Neural cell (in vitro differentiated cells): Measurements from ENCODE around the gene APBA1. TPM values are rescaled to one million over a fixed set of nuclear protein-coding genes. Genes with fewer than 3 reads are reported as not detected.

Experiments used
- H2AFZ ChIP-seq: fragments of 200-600, 300-800 bp; sonication (generic), shearing (Covaris generic); 2 replicates; pipeline ENCODE4 v1.6.0; 2014; ENCODE audit warnings: low read depth, mild to moderate bottlenecking, antibody characterized with exemption, low read length, moderate library complexity
- H3F3A ChIP-seq: fragments of 200-600 bp; shearing (Covaris generic); 2 replicates; pipeline ENCODE4 v1.6.1; 2016; ENCODE audit warnings: mild to moderate bottlenecking, moderate library complexity, mixed read lengths, antibody characterized with exemption, low read length; ENCODE audit not compliant: insufficient read depth, poor library complexity, severe bottlenecking
- H3K27ac ChIP-seq: fragments of 200-600, 300-800 bp; sonication (generic), shearing (Covaris generic); 2 replicates; pipeline ENCODE4 v1.5.1; 2014; ENCODE audit warnings: mild to moderate bottlenecking, low read length, moderate library complexity
- H3K27me3 ChIP-seq: fragments of 300-800, 200-600 bp; sonication (generic), shearing (Covaris generic); 2 replicates; pipeline ENCODE4 v1.6.0; 2014; ENCODE audit warnings: mild to moderate bottlenecking, low read depth, low read length, moderate library complexity; ENCODE audit not compliant: insufficient read depth
- H3K36me3 ChIP-seq: fragments of 300-800, 200-600 bp; sonication (generic), shearing (Covaris generic); 2 replicates; pipeline ENCODE4 v1.5.1; 2014; ENCODE audit warnings: mild to moderate bottlenecking, antibody characterized with exemption, low read length, moderate library complexity; ENCODE audit not compliant: insufficient read depth
- H3K4me2 ChIP-seq: fragments of 300-800, 200-600 bp; sonication (generic), shearing (Covaris generic); 2 replicates; pipeline ENCODE4 v1.6.0; 2014; ENCODE audit warnings: mild to moderate bottlenecking, low read length
- H3K4me3 ChIP-seq: fragments of 300-800, 200-600 bp; sonication (generic), shearing (Covaris generic); 2 replicates; pipeline ENCODE4 v1.5.1; 2014; ENCODE audit warnings: mild to moderate bottlenecking, low read length, moderate library complexity
- H3K79me2 ChIP-seq: fragments of 200-600 bp; shearing (Covaris generic); replicated peaks from 2 replicates; pipeline ENCODE4 v1.6.0; 2014; ENCODE audit warnings: mild to moderate bottlenecking, low read length, moderate library complexity; ENCODE audit not compliant: insufficient read depth
- H3K9ac ChIP-seq: fragments of 300-800, 200-600 bp; sonication (generic), shearing (Covaris generic); 2 replicates; pipeline ENCODE4 v1.6.1; 2016; ENCODE audit warnings: mild to moderate bottlenecking, low read length, mixed read lengths
- H3K9me2 ChIP-seq: fragments of 200-600 bp; shearing (Covaris generic); 2 replicates; pipeline ENCODE4 v1.6.1; 2016; ENCODE audit warnings: mild to moderate bottlenecking, low read length, mixed read lengths; ENCODE audit not compliant: insufficient read depth
- H3K9me3 ChIP-seq: fragments of 200-600, 300-800 bp; sonication (generic), shearing (Covaris generic); 2 replicates; pipeline ENCODE4 v1.6.1; 2016; ENCODE audit warnings: mild to moderate bottlenecking, mixed run types, low read length, moderate library complexity, mixed read lengths
- H4K20me1 ChIP-seq: fragments of 200-600 bp; shearing (Covaris generic); 2 replicates; pipeline ENCODE4 v1.6.1; 2016; ENCODE audit warnings: mild to moderate bottlenecking, mixed run types; ENCODE audit not compliant: insufficient read depth
- EP300 ChIP-seq: fragments of 450-650 bp; conservative IDR thresholded peaks from 2 replicates; pipeline ENCODE4 v1.6.1; 2014; ENCODE audit warnings: antibody characterized with exemption, mild to moderate bottlenecking, moderate library complexity; ENCODE audit not compliant: poor library complexity, severe bottlenecking
- EZH2 ChIP-seq: fragments of 200-600, 300-800 bp; shearing (Covaris generic), sonication (generic); IDR thresholded peaks from 2 replicates; pipeline ENCODE4 v1.6.1; 2014; ENCODE audit warnings: antibody characterized with exemption, low read length, borderline replicate concordance, mild to moderate bottlenecking; ENCODE audit not compliant: insufficient read depth, poor library complexity, severe bottlenecking
- MXI1 ChIP-seq: fragments of 450-650 bp; conservative IDR thresholded peaks from 2 replicates; pipeline ENCODE4 v1.6.1; 2014; ENCODE audit warnings: antibody characterized with exemption, mild to moderate bottlenecking; ENCODE audit not compliant: poor library complexity, severe bottlenecking
- POLR2AphosphoS5 ChIP-seq: IDR thresholded peaks from 2 replicates; pipeline ENCODE4 v1.6.1; 2012
- RAD21 ChIP-seq: fragments of 450-650 bp; conservative IDR thresholded peaks from 2 replicates; pipeline ENCODE4 v1.6.1; 2014; ENCODE audit warnings: antibody characterized with exemption, mild to moderate bottlenecking, moderate library complexity
- REST ChIP-seq: IDR thresholded peaks from 2 replicates; pipeline ENCODE4 v1.6.1; 2012; ENCODE audit warnings: borderline replicate concordance
- SMC3 ChIP-seq: fragments of 450-650 bp; conservative IDR thresholded peaks from 2 replicates; pipeline ENCODE4 v1.6.1; 2014; ENCODE audit warnings: antibody characterized with exemption, mild to moderate bottlenecking, moderate library complexity; ENCODE audit not compliant: poor library complexity
- TAF1 ChIP-seq: IDR thresholded peaks from 2 replicates; pipeline ENCODE4 v1.6.1; 2012; ENCODE audit warnings: low read depth
- polyA plus RNA-seq: library from polyadenylated mRNA; depleted of rRNA; stranded (reverse); fragments of >200 nt; gene quantifications from 2 replicates; pipeline ENCODE4 v1.2.3, GENCODE V29; 2014
- TF ChIP-seq, protein P1 (sequence below): fragments of 450-650 bp; IDR thresholded peaks from 2 replicates; pipeline ENCODE4 v1.5.1; 2014; ENCODE audit warnings: antibody characterized with exemption, mild to moderate bottlenecking, moderate library complexity; ENCODE audit not compliant: poor library complexity, severe bottlenecking

Gene APBA1
- polyA plus RNA-seq, 1 donor from 2014 or later, result 10.9 TPM

- H2AFZ ChIP-seq, result no peak overlapping the region
- no peaks in the 10 kb centered on the region for H3K9me3 ChIP-seq
- no peaks in the 10 kb centered on the region for H4K20me1 ChIP-seq
- no peaks in the 10 kb centered on the region for H3K79me2 ChIP-seq
- H3K9ac ChIP-seq, result no peak overlapping the region
- no peaks in the 10 kb centered on the region for H3F3A ChIP-seq
- peaks cover 17% of the 10 kb centered on the region for H3K36me3 ChIP-seq
- no peak overlapping the region for H3K27ac ChIP-seq
- no peak for TF ChIP-seq SMC3
- no peak for TF ChIP-seq EP300
- TF ChIP-seq EZH2, result no peak
- no peak for TF ChIP-seq RAD21
- H3K4me2 ChIP-seq, result no peak overlapping the region
- H3K4me3 ChIP-seq, result no peak overlapping the region
- no peaks in the 10 kb centered on the region for H3K27me3 ChIP-seq
- H3K9me2 ChIP-seq, result no peaks in the 10 kb centered on the region
Measured at GRCh38 chr9:69463497-69464068, 208.6 kb downstream of the APBA1 start.

GRCh38 chr9:69462394-69462793 lies 209.8 kb downstream of the APBA1 start:
- no peaks in the 10 kb centered on the region for H3K9me2 ChIP-seq
- H4K20me1 ChIP-seq, result no peaks in the 10 kb centered on the region
- H3K9ac ChIP-seq, result no peak overlapping the region
- no peak for TF ChIP-seq EP300
- TF ChIP-seq REST, result no peak
- TF ChIP-seq, protein P1, sequence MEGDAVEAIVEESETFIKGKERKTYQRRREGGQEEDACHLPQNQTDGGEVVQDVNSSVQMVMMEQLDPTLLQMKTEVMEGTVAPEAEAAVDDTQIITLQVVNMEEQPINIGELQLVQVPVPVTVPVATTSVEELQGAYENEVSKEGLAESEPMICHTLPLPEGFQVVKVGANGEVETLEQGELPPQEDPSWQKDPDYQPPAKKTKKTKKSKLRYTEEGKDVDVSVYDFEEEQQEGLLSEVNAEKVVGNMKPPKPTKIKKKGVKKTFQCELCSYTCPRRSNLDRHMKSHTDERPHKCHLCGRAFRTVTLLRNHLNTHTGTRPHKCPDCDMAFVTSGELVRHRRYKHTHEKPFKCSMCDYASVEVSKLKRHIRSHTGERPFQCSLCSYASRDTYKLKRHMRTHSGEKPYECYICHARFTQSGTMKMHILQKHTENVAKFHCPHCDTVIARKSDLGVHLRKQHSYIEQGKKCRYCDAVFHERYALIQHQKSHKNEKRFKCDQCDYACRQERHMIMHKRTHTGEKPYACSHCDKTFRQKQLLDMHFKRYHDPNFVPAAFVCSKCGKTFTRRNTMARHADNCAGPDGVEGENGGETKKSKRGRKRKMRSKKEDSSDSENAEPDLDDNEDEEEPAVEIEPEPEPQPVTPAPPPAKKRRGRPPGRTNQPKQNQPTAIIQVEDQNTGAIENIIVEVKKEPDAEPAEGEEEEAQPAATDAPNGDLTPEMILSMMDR, result no peak
- no peak for TF ChIP-seq EZH2
- TF ChIP-seq TAF1, result no peak
- TF ChIP-seq MXI1, result no peak
- TF ChIP-seq RAD21, result no peak
- no peak for TF ChIP-seq POLR2AphosphoS5
- TF ChIP-seq SMC3, result no peak
- H3K4me3 ChIP-seq, result no peak overlapping the region
- no peaks in the 10 kb centered on the region for H3F3A ChIP-seq
- no peaks in the 10 kb centered on the region for H3K79me2 ChIP-seq
- H3K27ac ChIP-seq, result no peak overlapping the region
- H3K9me3 ChIP-seq, result no peaks in the 10 kb centered on the region
- H3K4me2 ChIP-seq, result no peak overlapping the region
- H3K36me3 ChIP-seq, result peaks cover 17% of the 10 kb centered on the region
- H3K27me3 ChIP-seq, result no peaks in the 10 kb centered on the region
- H2AFZ ChIP-seq, result no peak overlapping the region
